Measurements from ENCODE around the gene IMP4. TPM values are rescaled to one million over a fixed set of nuclear protein-coding genes. Genes with fewer than 3 reads are reported as not detected.

The IMP4 gene, protein sequence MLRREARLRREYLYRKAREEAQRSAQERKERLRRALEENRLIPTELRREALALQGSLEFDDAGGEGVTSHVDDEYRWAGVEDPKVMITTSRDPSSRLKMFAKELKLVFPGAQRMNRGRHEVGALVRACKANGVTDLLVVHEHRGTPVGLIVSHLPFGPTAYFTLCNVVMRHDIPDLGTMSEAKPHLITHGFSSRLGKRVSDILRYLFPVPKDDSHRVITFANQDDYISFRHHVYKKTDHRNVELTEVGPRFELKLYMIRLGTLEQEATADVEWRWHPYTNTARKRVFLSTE
- total RNA-seq (2021), result 92.9 and 101 TPM in 2 replicates
- long read RNA-seq, transcript IMP4-202 (9 exons, 822 nt), result minor isoform, 122 of 889 reads
- long read RNA-seq, transcript IMP4-201 (9 exons, 1,740 nt), result major isoform, 558 of 889 reads
- long read RNA-seq, transcript IMP4-211 (8 exons, 939 nt), result minor isoform, 7 of 889 reads
- long read RNA-seq, transcript IMP4-208 (8 exons, 2,379 nt), result minor isoform, 96 of 889 reads
- long read RNA-seq, partial matches to known transcripts, result 23 of 889 reads
- long read RNA-seq, other reads (novel, unspliced or antisense), result 74 of 889 reads

DNA sequence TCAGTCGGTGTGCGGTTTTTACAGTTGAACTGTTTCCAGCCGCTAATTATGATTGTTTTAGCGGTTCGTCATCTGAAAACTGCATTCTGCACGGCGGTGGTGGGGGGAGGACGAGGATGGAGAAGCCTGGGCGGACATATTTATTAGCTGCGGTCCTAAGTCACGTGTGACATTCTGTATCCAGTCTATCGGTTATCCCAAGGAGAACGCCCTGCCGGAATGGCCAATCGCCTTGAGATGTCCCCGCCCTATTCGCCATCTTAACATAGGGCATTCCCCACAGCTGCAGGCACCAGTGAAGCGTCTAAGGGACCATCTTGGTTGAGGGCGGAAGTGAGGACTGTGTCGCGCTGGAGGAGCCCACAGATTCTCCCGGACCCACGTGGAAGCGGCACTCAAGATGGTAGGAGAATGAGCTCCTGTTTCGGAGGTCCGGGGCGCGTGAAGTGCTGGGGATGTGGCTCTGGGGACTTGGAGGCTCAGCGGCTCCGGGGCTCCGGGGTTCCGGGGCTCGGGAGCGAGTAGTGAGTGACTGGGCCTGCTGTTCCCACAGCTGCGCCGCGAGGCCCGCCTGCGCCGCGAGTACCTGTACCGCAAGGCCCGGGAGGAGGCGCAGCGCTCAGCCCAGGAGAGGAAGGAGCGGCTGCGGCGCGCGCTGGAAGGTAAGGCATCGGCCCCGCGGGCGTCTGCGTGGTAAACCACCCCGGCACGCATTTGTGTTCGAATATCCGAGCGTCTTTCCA, at the start of gene IMP4:
IMP4 (plus strand) TSS at position 365 of the 743 bp plus-strand sequence; CDS start at position 401, 36 bp downstream.
- Mint-ChIP-seq H3K27me3 (ENCODE audit: low read depth) (no peaks in the 10 kb centered on the region), H3K27ac (peak within 1 kb of the TSS; percentile 99 to 100 (median 99)), H3K36me3 (ENCODE audit: insufficient read depth in 1 of 3, low read depth in 3 of 3) (peaks cover 51 to 65% (median 58%) of the 10 kb centered on the region in 3 experiments), H3K4me1 (peaks cover 10% of the 10 kb centered on the region in 2 experiments), H3K4me3 (peak within 1 kb of the TSS; percentile 100), H3K9me3 (no peaks in the 10 kb centered on the region; a peak in 1 of 5 replicates)
- Histone ChIP-seq H3K4ac (ENCODE audit: low read depth, low read length) (no peak within 1 kb of the TSS), H3K23ac (ENCODE audit: insufficient read length, low read depth, low read length) (no peak within 1 kb of the TSS), H2BK15ac (ENCODE audit: low read depth, low read length) (no peak within 1 kb of the TSS), H3K79me2 (ENCODE audit: insufficient read depth, low read length) (no peaks in the 10 kb centered on the region; the same call in 1 of the 2 replicates), H3K27ac (ENCODE audit: insufficient read length, low read depth, low read length) (peak within 1 kb of the TSS; percentile 61), H4K8ac (replicated peaks; ENCODE audit: insufficient read length, low read depth, low read length) (no peak within 1 kb of the TSS), H3K4me1 (ENCODE audit: insufficient read depth, low read length) (peaks cover 5% of the 10 kb centered on the region; the same call in 1 of the 2 replicates), H4K91ac (ENCODE audit: insufficient read length, low read depth, low read length) (no peak within 1 kb of the TSS), H2AK5ac (ENCODE audit: insufficient read length, low read length) (no peak within 1 kb of the TSS), H3K14ac (ENCODE audit: insufficient read depth, low read length) (peak within 1 kb of the TSS; percentile 52; the same call in 1 of the 2 replicates), H4K5ac (ENCODE audit: insufficient read length, low read depth, low read length) (no peak within 1 kb of the TSS), H2AFZ (ENCODE audit: low read length) (no peak within 1 kb of the TSS), H3K4me2 (ENCODE audit: insufficient read depth, insufficient read length, low read length) (peak within 1 kb of the TSS; percentile 49), H3K79me1 (ENCODE audit: insufficient read depth, low read depth, low read length, poor library complexity, severe bottlenecking) (no peaks in the 10 kb centered on the region), H4K20me1 (ENCODE audit: control insufficient read depth, insufficient read depth, insufficient read length) (no peaks in the 10 kb centered on the region), H3K18ac (ENCODE audit: insufficient read length, low read depth, low read length) (peak within 1 kb of the TSS; percentile 68), H3T11ph (ENCODE audit: low read length) (no peak within 1 kb of the TSS), H2BK20ac (ENCODE audit: low read depth, low read length, poor library complexity, severe bottlenecking) (no peak within 1 kb of the TSS), H3K9me3 (ENCODE audit: control insufficient read depth, low read depth, low read length) (no peaks in the 10 kb centered on the region), H2BK120ac (ENCODE audit: low read depth, low read length, poor library complexity, severe bottlenecking) (no peak within 1 kb of the TSS), H3K56ac (ENCODE audit: insufficient read length, low read depth, low read length) (no peak within 1 kb of the TSS), H2BK5ac (ENCODE audit: insufficient read length, low read length) (no peak within 1 kb of the TSS), H3K27me3 (ENCODE audit: insufficient read depth, low read length) (no peaks in the 10 kb centered on the region), H2BK12ac (ENCODE audit: insufficient read length, low read depth, low read length) (no peak within 1 kb of the TSS), H3K23me2 (ENCODE audit: insufficient read length, low read depth, low read length, poor library complexity, severe bottlenecking) (peaks cover 5% of the 10 kb centered on the region), H3K9ac (ENCODE audit: extremely low read depth, insufficient read length, low read length) (peak within 1 kb of the TSS; percentile 78)
- no CpG with 5 or more reads among the region's 60 CpGs for WGBS (ENCODE audit: extremely low coverage, insufficient read length, low lambda C conversion rate)
- TF ChIP-seq, protein P1, sequence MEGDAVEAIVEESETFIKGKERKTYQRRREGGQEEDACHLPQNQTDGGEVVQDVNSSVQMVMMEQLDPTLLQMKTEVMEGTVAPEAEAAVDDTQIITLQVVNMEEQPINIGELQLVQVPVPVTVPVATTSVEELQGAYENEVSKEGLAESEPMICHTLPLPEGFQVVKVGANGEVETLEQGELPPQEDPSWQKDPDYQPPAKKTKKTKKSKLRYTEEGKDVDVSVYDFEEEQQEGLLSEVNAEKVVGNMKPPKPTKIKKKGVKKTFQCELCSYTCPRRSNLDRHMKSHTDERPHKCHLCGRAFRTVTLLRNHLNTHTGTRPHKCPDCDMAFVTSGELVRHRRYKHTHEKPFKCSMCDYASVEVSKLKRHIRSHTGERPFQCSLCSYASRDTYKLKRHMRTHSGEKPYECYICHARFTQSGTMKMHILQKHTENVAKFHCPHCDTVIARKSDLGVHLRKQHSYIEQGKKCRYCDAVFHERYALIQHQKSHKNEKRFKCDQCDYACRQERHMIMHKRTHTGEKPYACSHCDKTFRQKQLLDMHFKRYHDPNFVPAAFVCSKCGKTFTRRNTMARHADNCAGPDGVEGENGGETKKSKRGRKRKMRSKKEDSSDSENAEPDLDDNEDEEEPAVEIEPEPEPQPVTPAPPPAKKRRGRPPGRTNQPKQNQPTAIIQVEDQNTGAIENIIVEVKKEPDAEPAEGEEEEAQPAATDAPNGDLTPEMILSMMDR (conservative IDR thresholded peaks at IDR 0.05), result peak; percentile 42; the same call in 2 of the 3 replicates
- DNase-seq, result peak; percentile 98

All from H9 (cell line).